ENCODE results near the gene SOX11. TPM values are rescaled to one million over a fixed set of nuclear protein-coding genes. Genes with fewer than 3 reads are reported as not detected.

Gene SOX11
- total and polyA plus RNA-seq, 2 donors (not counting 1 experiment from before 2014, with no cell fraction given), result 0.01 TPM; not detected in 1

DNA sequence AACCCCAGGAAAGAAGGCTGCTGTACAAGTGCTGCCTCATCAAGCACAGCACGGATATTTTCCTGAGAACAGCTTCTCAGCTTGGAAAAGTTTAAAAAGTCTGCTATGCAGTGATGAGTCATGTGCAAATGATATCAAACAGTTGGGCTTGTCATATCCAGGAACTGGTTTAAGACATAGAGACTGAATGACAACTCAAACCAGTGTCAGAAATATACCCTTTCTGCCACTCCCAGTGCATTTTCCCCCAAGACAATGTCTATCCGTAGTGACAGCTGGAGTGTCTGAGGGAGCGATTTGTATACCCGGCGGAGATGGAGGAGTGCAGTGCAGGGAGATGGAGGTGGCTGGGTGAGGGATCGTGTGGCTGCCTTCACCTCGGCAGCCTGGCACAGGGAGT is 28.2 kb downstream of the SOX11 start:
- no peak overlapping the region for H3K27ac Mint-ChIP-seq

DNA sequence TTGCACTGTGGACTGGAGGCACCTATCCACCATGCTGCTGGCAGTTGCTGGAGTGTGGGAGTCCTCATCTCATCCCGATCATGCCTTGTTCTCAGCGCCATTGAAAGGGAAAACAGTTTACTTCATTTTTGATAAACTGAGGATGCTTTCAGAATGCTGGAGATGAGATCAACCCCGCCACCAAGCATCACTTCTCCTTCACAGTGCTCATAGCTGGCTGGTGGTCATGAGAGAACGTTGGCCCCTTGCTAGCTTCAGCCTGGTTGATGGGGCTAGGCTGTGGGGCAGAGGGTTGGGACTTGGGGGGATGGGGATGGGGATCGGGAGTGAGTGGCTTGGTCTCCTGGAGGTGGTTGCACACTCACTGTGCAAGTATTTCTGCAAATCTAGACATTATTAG is 30.1 kb downstream of the SOX11 start:
- Histone ChIP-seq H3K9me3 (ENCODE audit: control extremely low read depth in 1 of 3, control insufficient read depth in 2 of 3, insufficient read depth in 1 of 3, low read length in 2 of 3) (peaks cover 0 to 17% (median 0%) of the 10 kb centered on the region in 3 donors), H3K4me3 (ENCODE audit: control extremely low read depth in 1 of 5, extremely low read depth in 1 of 5, insufficient read depth in 1 of 5, low read depth in 2 of 5, low read length in 4 of 5) (no peak overlapping the region), H3K27ac (ENCODE audit: low read length in 2 of 2) (no peak overlapping the region), H2AFZ (ENCODE audit: insufficient read depth, low read depth, low read length, poor library complexity, severe bottlenecking) (no peak overlapping the region), H3K36me3 (replicated peaks in 1 of 2; ENCODE audit: control extremely low read depth in 1 of 2, control insufficient read depth in 1 of 2, extremely low read depth in 1 of 2, insufficient read depth in 2 of 2, low read length in 1 of 2) (no peaks in the 10 kb centered on the region), H3K27me3 (replicated peaks in 1 of 4; ENCODE audit: control extremely low read depth in 1 of 4, control insufficient read depth in 3 of 4, insufficient read depth in 4 of 4, low read length in 3 of 4) (peaks cover 0 to 6% (median 0%) of the 10 kb centered on the region in 4 experiments), H3K9ac (ENCODE audit: low read length) (no peak overlapping the region), H3K4me1 (ENCODE audit: control insufficient read depth in 2 of 2, insufficient read depth in 2 of 2, low read length in 2 of 2) (no peaks in the 10 kb centered on the region), H4K20me1 (ENCODE audit: control insufficient read depth, insufficient read depth, low read length, poor library complexity, severe bottlenecking) (no peaks in the 10 kb centered on the region), H3K4me2 (replicated peaks; ENCODE audit: low read depth, low read length, poor library complexity, severe bottlenecking) (no peak overlapping the region), H3K79me2 (ENCODE audit: control insufficient read depth, insufficient read depth, low read length) (no peaks in the 10 kb centered on the region)
- ChIA-PET CTCF (no interaction called here), POLR2A (no interaction called here)
- intact Hi-C loops (cut with micrococcal nuclease), result no loop called here
- 96% methylated on average over 3 of the region's 5 CpGs for WGBS (ENCODE audit: insufficient coverage)
- no peak for ATAC-seq (ENCODE audit: low read depth)
- TF ChIP-seq, protein P1, sequence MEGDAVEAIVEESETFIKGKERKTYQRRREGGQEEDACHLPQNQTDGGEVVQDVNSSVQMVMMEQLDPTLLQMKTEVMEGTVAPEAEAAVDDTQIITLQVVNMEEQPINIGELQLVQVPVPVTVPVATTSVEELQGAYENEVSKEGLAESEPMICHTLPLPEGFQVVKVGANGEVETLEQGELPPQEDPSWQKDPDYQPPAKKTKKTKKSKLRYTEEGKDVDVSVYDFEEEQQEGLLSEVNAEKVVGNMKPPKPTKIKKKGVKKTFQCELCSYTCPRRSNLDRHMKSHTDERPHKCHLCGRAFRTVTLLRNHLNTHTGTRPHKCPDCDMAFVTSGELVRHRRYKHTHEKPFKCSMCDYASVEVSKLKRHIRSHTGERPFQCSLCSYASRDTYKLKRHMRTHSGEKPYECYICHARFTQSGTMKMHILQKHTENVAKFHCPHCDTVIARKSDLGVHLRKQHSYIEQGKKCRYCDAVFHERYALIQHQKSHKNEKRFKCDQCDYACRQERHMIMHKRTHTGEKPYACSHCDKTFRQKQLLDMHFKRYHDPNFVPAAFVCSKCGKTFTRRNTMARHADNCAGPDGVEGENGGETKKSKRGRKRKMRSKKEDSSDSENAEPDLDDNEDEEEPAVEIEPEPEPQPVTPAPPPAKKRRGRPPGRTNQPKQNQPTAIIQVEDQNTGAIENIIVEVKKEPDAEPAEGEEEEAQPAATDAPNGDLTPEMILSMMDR (IDR thresholded peaks at IDR 0.05), result no peak
- no peak for TF ChIP-seq EZH2 (IDR thresholded peaks at IDR 0.05; ENCODE audit: borderline replicate concordance, insufficient read depth, low read depth, low read length, poor library complexity, severe bottlenecking)
- Mint-ChIP-seq H3K4me3 (no peak overlapping the region), H3K27me3 (peaks cover 8% of the 10 kb centered on the region), H3K27ac (no peak overlapping the region), H3K4me1 (peaks cover 3% of the 10 kb centered on the region), H3K9me3 (ENCODE audit: insufficient read depth) (no peaks in the 10 kb centered on the region)
- DNase-seq, result no peak

More for the DNA sequence above, 28.2 kb downstream of the SOX11 start:
- Mint-ChIP-seq H3K9me3 (ENCODE audit: insufficient read depth) (no peaks in the 10 kb centered on the region), H3K4me3 (no peak overlapping the region), H3K4me1 (no peaks in the 10 kb centered on the region), H3K27me3 (peaks cover under 1% of the 10 kb centered on the region)
- DNase-seq (no peak), ATAC-seq (ENCODE audit: low read depth) (no peak)
- TF ChIP-seq, protein P1 (IDR thresholded peaks at IDR 0.05), result no peak
- TF ChIP-seq EZH2 (IDR thresholded peaks at IDR 0.05; ENCODE audit: borderline replicate concordance, insufficient read depth, low read depth, low read length, poor library complexity, severe bottlenecking), result no peak
- 93% methylated on average over 3 of the region's 7 CpGs for WGBS (ENCODE audit: insufficient coverage)
- H3K27me3 ChIP-seq (replicated peaks in 1 of 4; ENCODE audit: control extremely low read depth in 1 of 4, control insufficient read depth in 3 of 4, insufficient read depth in 4 of 4, low read length in 3 of 4), result no peaks in the 10 kb centered on the region
- H3K79me2 ChIP-seq (ENCODE audit: control insufficient read depth, insufficient read depth, low read length), result no peaks in the 10 kb centered on the region
- no peak overlapping the region for H3K4me3 ChIP-seq (ENCODE audit: control extremely low read depth in 1 of 5, extremely low read depth in 1 of 5, insufficient read depth in 1 of 5, low read depth in 2 of 5, low read length in 4 of 5)
- H2AFZ ChIP-seq (ENCODE audit: insufficient read depth, low read depth, low read length, poor library complexity, severe bottlenecking), result no peak overlapping the region
- no peak overlapping the region for H3K4me2 ChIP-seq (replicated peaks; ENCODE audit: low read depth, low read length, poor library complexity, severe bottlenecking)
- H3K9me3 ChIP-seq (ENCODE audit: control extremely low read depth in 1 of 3, control insufficient read depth in 2 of 3, insufficient read depth in 1 of 3, low read length in 2 of 3), result peaks cover 0 to 17% (median 0%) of the 10 kb centered on the region in 3 donors
- no peak overlapping the region for H3K9ac ChIP-seq (ENCODE audit: low read length)
- ChIA-PET POLR2A (no interaction called here), CTCF (no interaction called here)
- H3K36me3 ChIP-seq (replicated peaks in 1 of 2; ENCODE audit: control extremely low read depth in 1 of 2, control insufficient read depth in 1 of 2, extremely low read depth in 1 of 2, insufficient read depth in 2 of 2, low read length in 1 of 2), result no peaks in the 10 kb centered on the region
- intact Hi-C loops (cut with micrococcal nuclease), result no loop called here
- no peaks in the 10 kb centered on the region for H3K4me1 ChIP-seq (ENCODE audit: control insufficient read depth in 2 of 2, insufficient read depth in 2 of 2, low read length in 2 of 2)
- no peaks in the 10 kb centered on the region for H4K20me1 ChIP-seq (ENCODE audit: control insufficient read depth, insufficient read depth, low read length, poor library complexity, severe bottlenecking)
- no peak overlapping the region for H3K27ac ChIP-seq (ENCODE audit: low read length in 2 of 2)
